Sigmoid colon (tissue), 3 donors: ENCODE results near the gene YEATS2.
A peak's percentile ranks its signal among the peaks of the same experiment; 100 is the strongest.

ENCODE experiments used
- CTCF ChIP-seq, 4 experiments: fragments of 450-650 bp in 3 of 4; fragments of 200-600 bp in 1 of 4; IDR thresholded peaks; one replicate each; pipeline ENCODE4 v1.5.1; 2016 to 2019; ENCODE audit warnings: antibody characterized with exemption in 4 of 4, mild to moderate bottlenecking in 3 of 4, moderate library complexity in 2 of 4
- POLR2A ChIP-seq, 2 donors: fragments of 450-650 bp; IDR thresholded peaks; one replicate each; pipeline ENCODE4 v1.6.1; 2016; ENCODE audit warnings: antibody characterized with exemption in 2 of 2, mild to moderate bottlenecking in 2 of 2, moderate library complexity in 2 of 2

- peak in 1 of 4 experiments; percentile 9 for TF ChIP-seq CTCF (IDR thresholded peaks at IDR 0.05)
- no peak for TF ChIP-seq POLR2A (IDR thresholded peaks at IDR 0.05)
These were observed 431 bp upstream of the YEATS2 start for GRCh38 chr3:183697123-183697609.
